Activated gamma-delta T cell treated with anti-CD3 and anti-CD28 coated beads, Interleukin-2, amount 50 U/mL, for 16 hours (primary cell): ENCODE results near the gene TIMM10.

ENCODE experiments used
- DNase-seq: peaks from one replicate; pipeline ENCODE4 v3.0.0-alpha.2; 2020; ENCODE audit warnings: low read depth

The TIMM10 gene

GRCh38 chr11:57530596-57531507 lies at the start of gene TIMM10:
Gene TIMM10, minus strand, starts transcription at chr11:57530754. Its CDS starts 565 bp downstream, at chr11:57530189.
- DNase-seq = peak; percentile 86

GRCh38 chr11:57574061-57574460 lies 43.5 kb upstream of the TIMM10 start:
- DNase-seq = no peak

- DNase-seq = no peak
Measured at GRCh38 chr11:57571606-57572005, 41.1 kb upstream of the TIMM10 start.

GRCh38 chr11:57568330-57568766 lies 37.8 kb upstream of the TIMM10 start:
- DNase-seq = peak; percentile 85

- DNase-seq = peak; percentile 31
Measured at GRCh38 chr11:57567515-57568329, 37.2 kb upstream of the TIMM10 start, which contains the start of gene UBE2L6. Gene UBE2L6, minus strand, starts transcription at chr11:57567672. Its CDS starts 61 bp downstream, at chr11:57567611.

- DNase-seq = peak; percentile 11
Measured at GRCh38 chr11:57566905-57567514, 36.5 kb upstream of the TIMM10 start.

- DNase-seq = no peak
Measured at GRCh38 chr11:57566005-57566904, 35.7 kb upstream of the TIMM10 start.

- DNase-seq = no peak
Measured at GRCh38 chr11:57562596-57562995, 32.0 kb upstream of the TIMM10 start.

- DNase-seq = no peak
Measured at GRCh38 chr11:57560146-57560545, 29.6 kb upstream of the TIMM10 start.

GRCh38 chr11:57556041-57556440 lies 25.5 kb upstream of the TIMM10 start:
- no peak for DNase-seq

GRCh38 chr11:57555393-57555792 lies 24.8 kb upstream of the TIMM10 start:
- no peak for DNase-seq

- DNase-seq = no peak
Measured at GRCh38 chr11:57552479-57552878, 21.9 kb upstream of the TIMM10 start.

- DNase-seq = no peak
Measured at GRCh38 chr11:57551941-57552340, 21.4 kb upstream of the TIMM10 start.

- no peak for DNase-seq
Measured at GRCh38 chr11:57549983-57550382, 19.4 kb upstream of the TIMM10 start.

- DNase-seq = no peak
Measured at GRCh38 chr11:57547854-57548377, 17.4 kb upstream of the TIMM10 start.

- no peak for DNase-seq
Measured at GRCh38 chr11:57546869-57547475, 16.4 kb upstream of the TIMM10 start.

GRCh38 chr11:57546451-57546850 lies 15.9 kb upstream of the TIMM10 start:
- no peak for DNase-seq

- no peak for DNase-seq
Measured at GRCh38 chr11:57545883-57546282, 15.3 kb upstream of the TIMM10 start.

- DNase-seq = no peak
Measured at GRCh38 chr11:57544566-57544965, 14.0 kb upstream of the TIMM10 start.

- no peak for DNase-seq
Measured at GRCh38 chr11:57543593-57543992, 13.0 kb upstream of the TIMM10 start.

- no peak for DNase-seq
Measured at GRCh38 chr11:57542582-57542981, 12.0 kb upstream of the TIMM10 start.
